Embryonic facial prominence (tissue), 1 donor: ENCODE results near the gene HARS1.
"Not testable (repeated sequence)": the region's sequence is repeated elsewhere in the genome, so short reads cannot be mapped to it uniquely, and the experiment has no call there.

Experiments used
- DNase-seq: peaks from one replicate; pipeline ENCODE4 v3.0.0-alpha.2; 2016; ENCODE audit errors: extremely low spot score

Gene HARS1

DNA sequence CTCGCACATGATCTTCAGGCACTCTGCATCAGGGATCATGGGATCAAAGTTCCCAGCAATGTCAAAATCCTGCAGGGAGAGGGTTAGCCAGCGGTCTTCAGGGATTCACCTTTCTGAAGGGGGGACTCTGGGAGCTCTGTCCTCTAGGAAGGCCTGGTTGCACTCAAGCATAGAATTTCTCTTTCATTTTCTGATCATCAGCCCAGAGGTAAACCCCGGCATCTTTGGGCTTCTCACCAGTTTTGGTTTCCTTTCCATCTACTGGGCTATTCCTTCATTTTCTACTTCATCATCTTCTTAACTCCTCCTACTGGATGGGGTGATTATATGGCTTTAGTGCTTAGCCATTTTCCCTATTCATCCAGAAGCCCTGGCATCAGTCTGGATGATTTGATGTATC, 13.2 kb downstream of the HARS1 start:
- no peak for DNase-seq

- DNase-seq, result no peak
Measured at GRCh38 chr5:140674629-140675028, 16.5 kb downstream of the HARS1 start.

DNA sequence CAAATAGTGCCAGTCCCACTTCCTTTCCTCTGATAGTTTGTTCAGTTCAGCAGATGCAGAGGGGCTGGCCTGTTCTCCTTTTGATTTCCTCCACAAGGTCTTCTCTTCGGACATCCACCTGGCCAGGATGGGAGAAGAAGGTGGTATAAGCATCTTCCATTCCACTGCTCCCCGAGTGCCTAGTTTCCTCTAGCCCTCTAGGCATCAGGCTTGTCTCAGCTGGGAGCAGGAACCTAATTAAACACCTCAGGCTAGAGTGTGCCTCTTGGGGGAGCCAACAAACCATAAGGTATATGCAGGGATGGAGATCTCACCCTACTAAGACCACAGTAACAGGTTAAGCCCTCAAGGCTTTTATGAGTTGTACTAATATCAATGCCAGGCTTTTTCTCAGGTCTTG, 17.0 kb downstream of the HARS1 start:
- DNase-seq, result no peak

GRCh38 chr5:140673187-140673976, 17.8 kb downstream of the HARS1 start, which contains the start of gene DND1:
TSS of gene DND1 (minus strand) at chr5:140673576. CDS start at chr5:140673542, 34 bp downstream.
- DNase-seq, result no peak

GRCh38 chr5:140672455-140673186, 18.5 kb downstream of the HARS1 start:
- DNase-seq, result no peak

DNA sequence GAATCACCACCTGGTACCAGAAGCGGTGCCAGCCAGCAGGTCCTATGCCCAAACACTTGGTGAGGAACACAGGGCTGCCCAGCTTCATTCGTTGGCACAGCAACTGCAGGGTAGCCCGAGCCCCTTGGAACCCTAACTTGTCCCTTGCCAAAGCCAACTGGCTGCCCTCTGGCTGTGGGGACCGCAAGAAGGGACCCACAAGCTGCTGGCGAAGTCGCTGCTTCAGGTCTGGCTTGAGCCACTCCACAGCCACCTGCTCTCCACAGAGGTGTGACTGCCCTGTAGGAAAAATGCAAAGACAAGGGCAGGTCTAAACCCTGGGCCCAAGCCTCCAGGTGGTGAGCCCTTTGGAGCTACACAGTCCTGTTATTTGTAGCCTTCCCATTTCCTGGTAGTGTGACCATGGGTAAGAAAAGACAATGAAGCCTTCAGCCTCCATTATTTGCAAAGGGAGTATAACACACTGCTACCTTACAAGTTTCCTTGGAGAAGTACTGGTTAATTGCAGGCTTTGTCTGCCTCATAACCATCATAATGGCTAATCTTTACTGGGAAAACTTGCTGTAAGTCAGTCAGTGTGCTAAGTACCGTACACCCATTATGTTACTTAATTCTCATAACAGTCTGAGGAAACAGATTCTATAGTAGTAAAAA, 19.6 kb downstream of the HARS1 start:
- no peak for DNase-seq

DNA sequence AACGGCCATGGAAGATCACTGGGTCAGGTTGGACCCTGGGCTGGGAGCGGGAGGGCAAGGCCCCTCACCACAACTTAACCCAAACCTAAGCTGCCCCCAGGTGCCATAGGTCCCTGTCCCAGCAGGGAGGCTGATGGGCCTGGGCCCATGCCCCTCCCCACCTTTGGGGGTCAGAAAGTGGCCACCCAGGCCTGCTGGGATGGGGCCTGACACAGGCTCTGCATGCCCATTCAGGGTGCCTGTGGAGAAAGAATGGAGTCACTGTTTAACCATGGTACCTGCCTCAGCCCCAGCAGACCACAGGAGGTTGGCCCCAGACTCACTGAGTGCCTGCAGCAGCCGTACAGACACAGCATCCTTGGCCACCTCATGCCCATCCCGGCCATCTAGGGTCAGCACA, 20.1 kb downstream of the HARS1 start:
- not testable (repeated sequence) for DNase-seq

GRCh38 chr5:140664359-140665119, 26.6 kb downstream of the HARS1 start, which contains the start of gene WDR55:
TSS of gene WDR55 (plus strand) at chr5:140664904. CDS start at chr5:140664913, 9 bp downstream.
- DNase-seq, result peak; percentile 71

DNA sequence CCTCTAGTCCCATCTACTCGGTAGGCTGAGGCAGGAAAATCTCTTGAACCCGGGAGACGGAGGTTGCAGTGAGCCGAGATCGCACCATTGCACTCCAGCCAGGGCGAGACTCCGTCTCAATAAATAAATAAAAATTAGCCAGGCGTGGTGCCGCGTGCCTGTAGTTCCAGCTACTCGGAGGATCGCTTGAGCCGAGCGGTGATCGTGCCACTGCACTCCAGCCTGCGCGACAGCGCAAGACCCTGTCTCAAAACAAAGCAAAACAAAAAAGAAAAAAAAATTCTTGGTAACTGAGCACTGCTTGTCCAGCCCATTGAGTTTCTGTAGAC, 27.2 kb downstream of the HARS1 start:
- no peak for DNase-seq

GRCh38 chr5:140660371-140660770, 30.8 kb downstream of the HARS1 start:
- not testable (repeated sequence) for DNase-seq

- DNase-seq, result no peak
Measured at GRCh38 chr5:140658870-140659269, 32.3 kb downstream of the HARS1 start.

DNA sequence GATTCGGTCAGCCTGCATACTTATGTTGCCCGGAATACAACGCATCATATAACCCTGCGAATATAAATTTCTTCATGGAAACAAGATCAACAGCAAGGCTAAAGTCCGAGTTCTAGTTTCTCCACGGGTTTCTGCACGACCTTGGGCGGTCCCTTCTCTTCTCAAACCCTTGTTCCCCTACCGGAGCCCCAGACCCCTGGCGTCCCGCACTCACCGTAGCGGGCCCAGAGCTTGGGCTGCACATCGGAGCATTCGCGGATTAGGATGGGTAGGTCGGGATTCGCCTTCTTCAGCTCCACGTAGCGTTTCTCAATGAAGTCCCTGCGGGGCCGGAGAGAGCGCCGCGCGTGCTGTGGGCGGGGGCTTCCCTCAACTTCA, 44.1 kb downstream of the HARS1 start:
- DNase-seq, result no peak

GRCh38 chr5:140642718-140643117, 48.5 kb downstream of the HARS1 start:
- DNase-seq, result no peak

DNA sequence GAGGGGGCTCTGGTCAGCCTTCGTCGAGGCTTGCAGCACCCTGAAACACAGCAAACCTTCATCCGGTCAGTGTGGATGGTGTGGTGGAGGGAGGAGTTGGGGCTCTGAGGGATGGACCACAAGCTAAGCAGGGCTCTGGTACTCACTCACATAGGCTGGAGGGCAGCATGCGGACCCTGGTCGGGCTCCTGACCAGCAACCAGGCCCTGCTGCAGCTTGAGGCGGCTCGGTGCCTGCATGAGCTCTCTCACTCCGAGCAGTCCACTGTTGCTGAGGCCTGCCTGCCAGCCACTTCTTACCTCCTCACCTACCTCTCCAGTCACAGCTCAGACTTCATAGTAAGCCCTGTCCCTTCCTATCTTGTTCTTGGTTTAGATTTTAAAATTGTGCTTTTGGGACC, 49.5 kb downstream of the HARS1 start:
- DNase-seq, result no peak

GRCh38 chr5:140639148-140639981, 51.8 kb downstream of the HARS1 start, which contains the start of gene TMCO6:
TSS of gene TMCO6 (plus strand) at chr5:140639451. CDS start at chr5:140639528, 77 bp downstream.
- DNase-seq, result peak; percentile 86

GRCh38 chr5:140638898-140639147, 52.3 kb downstream of the HARS1 start:
- DNase-seq, result not testable (repeated sequence)

GRCh38 chr5:140637371-140638100, 53.6 kb downstream of the HARS1 start:
- DNase-seq, result no peak

GRCh38 chr5:140635291-140636257, 55.6 kb downstream of the HARS1 start:
- DNase-seq, result no peak

GRCh38 chr5:140634103-140634502, 57.1 kb downstream of the HARS1 start:
- no peak for DNase-seq
